NT2/D1 (cell line): ENCODE results near the gene EXOSC10.
"Not testable (repeated sequence)": the region's sequence is repeated elsewhere in the genome, so short reads cannot be mapped to it uniquely, and the experiment has no call there.

Experiments used
- DNase-seq: peaks from one replicate; pipeline ENCODE4 v3.0.0-alpha.2; 2011; ENCODE audit warnings: low read depth, low spot score
- H3K27me3 ChIP-seq: 2 replicates; pipeline ENCODE4 v1.6.0; 2011; ENCODE audit warnings: mild to moderate bottlenecking; ENCODE audit not compliant: insufficient read length, insufficient read depth
- H3K36me3 ChIP-seq: 2 replicates; pipeline ENCODE4 v1.6.1; 2011; ENCODE audit warnings: mild to moderate bottlenecking, low read length, mixed read lengths; ENCODE audit not compliant: insufficient read depth, insufficient read length
- H3K4me1 ChIP-seq: 2 replicates; pipeline ENCODE4 v1.5.1; 2011; ENCODE audit not compliant: insufficient read depth, insufficient read length
- H3K4me3 ChIP-seq: 2 replicates; pipeline ENCODE4 v1.5.1; 2011; ENCODE audit warnings: low read depth; ENCODE audit not compliant: insufficient read length
- H3K9ac ChIP-seq: 2 replicates; pipeline ENCODE4 v1.6.0; 2011; ENCODE audit warnings: low read depth; ENCODE audit not compliant: insufficient read length
- H3K9me3 ChIP-seq: 2 replicates; pipeline ENCODE4 v1.5.1; 2011; ENCODE audit warnings: mild to moderate bottlenecking, low read length; ENCODE audit not compliant: insufficient read depth
- SUZ12 ChIP-seq: IDR thresholded peaks from 2 replicates; pipeline ENCODE4 v1.6.1; 2011; ENCODE audit not compliant: insufficient read length, insufficient read depth; ENCODE audit errors: extremely low read depth
- YY1 ChIP-seq: IDR thresholded peaks from 2 replicates; pipeline ENCODE4 v1.6.1; 2011; ENCODE audit not compliant: insufficient read length, insufficient read depth
- ZNF274 ChIP-seq: IDR thresholded peaks from 2 replicates; pipeline ENCODE4 v1.6.1; 2011; ENCODE audit warnings: mild to moderate bottlenecking, low read depth, low read length

The EXOSC10 gene

DNA sequence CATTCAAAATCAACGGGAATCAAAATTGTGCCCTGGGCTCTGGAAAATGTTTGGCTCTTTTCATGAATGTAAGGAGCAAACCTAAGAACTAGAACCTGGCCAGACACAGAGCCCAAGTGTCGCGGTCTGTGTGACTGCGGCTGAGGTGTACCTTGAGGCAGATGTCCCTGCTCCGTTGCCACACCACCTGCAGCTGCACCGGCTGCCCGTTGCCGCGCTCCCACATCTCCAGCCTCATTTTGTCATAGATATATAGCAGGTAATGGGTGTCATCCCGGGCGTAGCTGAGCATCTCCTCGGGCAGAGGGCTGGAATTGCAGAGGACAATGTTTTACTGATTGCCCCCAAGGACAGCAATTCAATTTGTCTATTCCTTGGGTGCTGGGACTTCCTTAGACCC lies 18.7 kb downstream of the EXOSC10 start:
- no peaks in the 10 kb centered on the region for H3K9me3 ChIP-seq
- DNase-seq = no peak
- no peak overlapping the region for H3K4me3 ChIP-seq
- no peak overlapping the region for H3K9ac ChIP-seq
- no peaks in the 10 kb centered on the region for H3K4me1 ChIP-seq
- H3K27me3 ChIP-seq = no peaks in the 10 kb centered on the region
- TF ChIP-seq SUZ12 = no peak
- no peak for TF ChIP-seq ZNF274
- TF ChIP-seq YY1 = no peak
- peaks cover 63% of the 10 kb centered on the region for H3K36me3 ChIP-seq

DNA sequence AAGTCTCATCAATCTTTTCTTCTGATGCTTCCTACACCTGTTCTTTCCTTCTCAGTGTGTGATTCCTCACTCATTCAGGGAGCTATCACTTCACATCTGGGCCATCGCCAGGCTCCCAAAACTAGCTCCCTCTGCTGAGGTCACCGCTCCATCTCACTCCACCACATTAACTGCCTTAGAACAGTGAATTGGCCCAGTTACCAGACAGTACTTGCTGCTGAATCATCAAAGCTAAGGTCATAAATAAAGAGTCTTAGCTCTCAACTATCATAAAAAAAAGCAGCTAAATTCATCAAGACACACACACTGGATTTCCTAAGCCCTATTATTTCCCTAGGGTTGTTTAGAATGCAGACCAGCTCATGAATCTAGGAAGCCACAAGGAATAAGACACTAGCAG lies 21.0 kb downstream of the EXOSC10 start:
- Histone ChIP-seq H3K4me3 (no peak overlapping the region), H3K27me3 (no peaks in the 10 kb centered on the region), H3K9me3 (no peaks in the 10 kb centered on the region), H3K9ac (no peak overlapping the region), H3K4me1 (no peaks in the 10 kb centered on the region), H3K36me3 (peaks cover 83% of the 10 kb centered on the region)
- TF ChIP-seq ZNF274 = no peak
- TF ChIP-seq SUZ12 = no peak
- TF ChIP-seq YY1 = no peak
- DNase-seq = no peak

DNA sequence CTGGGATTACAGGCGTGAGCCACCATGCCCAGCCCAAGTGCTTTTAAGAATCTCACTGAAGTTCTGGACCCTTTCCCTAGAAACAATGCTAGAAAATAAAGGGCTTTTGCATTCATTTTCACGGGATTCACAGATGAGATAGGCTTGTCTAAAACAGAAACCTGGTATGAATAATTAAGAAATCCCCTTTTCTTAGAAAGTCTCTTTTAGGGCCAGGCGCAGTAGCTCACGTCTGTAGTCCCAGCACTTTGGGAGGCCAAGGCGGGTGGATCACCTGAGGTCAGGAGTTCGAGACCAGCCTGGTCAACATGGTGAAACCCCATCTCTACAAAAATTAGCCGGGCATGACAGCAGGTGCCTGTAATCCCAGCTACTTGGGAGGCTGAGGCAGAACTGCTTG lies 26.3 kb downstream of the EXOSC10 start:
- H3K9ac ChIP-seq = not testable (repeated sequence)
- peaks cover 89% of the 10 kb centered on the region for H3K36me3 ChIP-seq

DNA sequence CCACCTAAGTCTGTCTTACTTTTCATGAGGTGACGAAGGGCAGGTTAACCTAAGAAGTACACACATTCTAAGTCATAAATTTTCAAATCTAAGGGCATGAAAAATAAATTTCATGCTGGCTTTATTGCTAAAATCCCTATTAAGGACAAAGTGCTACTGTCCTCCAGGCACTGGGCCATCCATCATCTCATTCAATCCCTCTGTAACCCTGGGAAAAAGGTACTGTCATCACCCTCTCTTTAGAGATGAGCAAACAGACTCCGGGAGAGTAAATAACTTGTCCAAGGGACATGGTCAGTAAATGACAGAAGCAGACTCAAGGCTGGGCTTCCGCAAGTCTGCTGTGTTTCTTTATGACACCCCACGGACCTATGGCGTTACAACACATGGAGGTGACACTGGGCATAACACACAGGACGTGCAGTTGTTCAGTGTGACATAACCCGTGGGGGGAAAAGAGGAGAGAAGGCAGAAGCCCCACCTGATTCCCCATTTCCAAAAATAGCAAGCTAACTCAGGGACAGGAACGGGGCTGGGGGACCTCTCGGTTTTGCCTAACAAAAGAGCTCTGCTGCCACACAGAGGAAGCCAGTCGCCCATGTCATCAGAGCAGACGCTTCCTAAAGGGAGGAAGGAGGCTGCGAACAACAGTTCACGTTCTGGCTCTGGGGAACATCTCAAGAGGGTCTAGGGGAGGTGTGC lies 27.3 kb downstream of the EXOSC10 start:
- Histone ChIP-seq H3K36me3 (peaks cover 90% of the 10 kb centered on the region), H3K4me3 (no peak overlapping the region)
- DNase-seq = peak; percentile 22

More for the DNA sequence above, 26.3 kb downstream of the EXOSC10 start:
- not testable (repeated sequence) for H3K27me3 ChIP-seq, H3K4me3 ChIP-seq, H3K4me1 ChIP-seq, DNase-seq, H3K9me3 ChIP-seq

GRCh38 chr1:11071463-11072215 lies 28.0 kb downstream of the EXOSC10 start:
- Histone ChIP-seq H3K9ac (peak overlapping the region; percentile 26), H3K4me1 (no peaks in the 10 kb centered on the region), H3K27me3 (no peaks in the 10 kb centered on the region), H3K9me3 (no peaks in the 10 kb centered on the region), H3K36me3 (peaks cover 86% of the 10 kb centered on the region), H3K4me3 (no peak overlapping the region)
- no peak for TF ChIP-seq SUZ12
- TF ChIP-seq YY1 = no peak
- TF ChIP-seq ZNF274 = no peak
- no peak for DNase-seq

More for the DNA sequence above, 27.3 kb downstream of the EXOSC10 start:
- no peaks in the 10 kb centered on the region for H3K9me3 ChIP-seq
- no peaks in the 10 kb centered on the region for H3K27me3 ChIP-seq
- TF ChIP-seq SUZ12 = no peak
- no peak for TF ChIP-seq ZNF274
- H3K4me1 ChIP-seq = no peaks in the 10 kb centered on the region
- no peak overlapping the region for H3K9ac ChIP-seq

- Histone ChIP-seq H3K4me1 (no peaks in the 10 kb centered on the region), H3K36me3 (peaks cover 85% of the 10 kb centered on the region), H3K9ac (no peak overlapping the region), H3K27me3 (no peaks in the 10 kb centered on the region), H3K4me3 (no peak overlapping the region), H3K9me3 (no peaks in the 10 kb centered on the region)
- no peak for DNase-seq
- no peak for TF ChIP-seq ZNF274
- no peak for TF ChIP-seq SUZ12
- no peak for TF ChIP-seq YY1
These were observed 28.8 kb downstream of the EXOSC10 start for GRCh38 chr1:11070876-11071275.

GRCh38 chr1:11068600-11069473 lies 30.8 kb downstream of the EXOSC10 start:
- H3K4me3 ChIP-seq = no peak overlapping the region
- no peaks in the 10 kb centered on the region for H3K9me3 ChIP-seq
- DNase-seq = no peak
- H3K36me3 ChIP-seq = peaks cover 81% of the 10 kb centered on the region
- no peaks in the 10 kb centered on the region for H3K4me1 ChIP-seq
- H3K9ac ChIP-seq = no peak overlapping the region
- no peak for TF ChIP-seq SUZ12
- TF ChIP-seq YY1 = no peak
- no peak for TF ChIP-seq ZNF274
- no peaks in the 10 kb centered on the region for H3K27me3 ChIP-seq
